LNCAP (cell line): Measurements from ENCODE around the gene ANKRD16.

Experiments
- TF ChIP-seq, protein P1 (sequence below): fragments of 450-650 bp; IDR thresholded peaks from 2 replicates; pipeline ENCODE4 v1.5.1; 2017; ENCODE audit warnings: mild to moderate bottlenecking

ANKRD16 gene

DNA sequence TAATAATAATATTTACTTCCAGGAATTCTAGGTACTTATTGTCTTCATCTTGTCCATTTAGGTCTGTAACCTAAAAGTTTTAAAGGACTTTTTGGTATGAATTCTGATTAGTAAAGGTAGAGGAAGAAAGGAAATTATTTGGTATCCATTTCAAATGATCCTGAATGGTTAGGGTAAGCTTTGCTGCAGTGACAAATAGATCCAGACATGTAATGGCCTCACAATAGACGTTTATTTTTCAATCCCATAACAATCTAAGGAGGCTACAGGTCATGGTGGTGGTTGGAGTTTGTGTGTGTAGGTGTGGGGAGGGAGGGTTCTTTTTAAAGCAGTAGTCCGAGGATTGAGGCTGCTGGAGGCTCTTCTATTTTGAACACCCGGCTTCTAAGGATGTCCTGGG, 5.7 kb upstream of the ANKRD16 start:
- TF ChIP-seq, protein P1, sequence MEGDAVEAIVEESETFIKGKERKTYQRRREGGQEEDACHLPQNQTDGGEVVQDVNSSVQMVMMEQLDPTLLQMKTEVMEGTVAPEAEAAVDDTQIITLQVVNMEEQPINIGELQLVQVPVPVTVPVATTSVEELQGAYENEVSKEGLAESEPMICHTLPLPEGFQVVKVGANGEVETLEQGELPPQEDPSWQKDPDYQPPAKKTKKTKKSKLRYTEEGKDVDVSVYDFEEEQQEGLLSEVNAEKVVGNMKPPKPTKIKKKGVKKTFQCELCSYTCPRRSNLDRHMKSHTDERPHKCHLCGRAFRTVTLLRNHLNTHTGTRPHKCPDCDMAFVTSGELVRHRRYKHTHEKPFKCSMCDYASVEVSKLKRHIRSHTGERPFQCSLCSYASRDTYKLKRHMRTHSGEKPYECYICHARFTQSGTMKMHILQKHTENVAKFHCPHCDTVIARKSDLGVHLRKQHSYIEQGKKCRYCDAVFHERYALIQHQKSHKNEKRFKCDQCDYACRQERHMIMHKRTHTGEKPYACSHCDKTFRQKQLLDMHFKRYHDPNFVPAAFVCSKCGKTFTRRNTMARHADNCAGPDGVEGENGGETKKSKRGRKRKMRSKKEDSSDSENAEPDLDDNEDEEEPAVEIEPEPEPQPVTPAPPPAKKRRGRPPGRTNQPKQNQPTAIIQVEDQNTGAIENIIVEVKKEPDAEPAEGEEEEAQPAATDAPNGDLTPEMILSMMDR: no peak

DNA sequence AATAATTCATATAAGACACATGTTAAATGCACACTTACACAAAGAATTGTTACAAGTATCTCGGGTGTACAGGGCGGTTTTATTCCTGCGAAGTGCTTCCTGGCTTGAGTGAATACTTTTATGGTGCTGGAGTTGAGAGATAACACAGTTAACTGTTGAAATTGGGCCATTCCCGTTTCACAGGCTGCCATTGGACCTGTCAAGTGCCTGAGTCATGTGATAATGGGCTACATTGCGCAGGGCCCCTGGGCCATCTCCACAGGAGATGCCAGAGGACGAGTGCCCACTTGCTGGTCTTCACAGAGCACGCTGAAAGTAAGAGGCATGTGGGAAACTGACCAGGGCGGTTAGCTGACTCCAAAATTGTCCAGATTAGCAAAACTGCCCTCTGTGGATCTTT, 5.2 kb upstream of the ANKRD16 start:
- TF ChIP-seq, protein P1: no peak

DNA sequence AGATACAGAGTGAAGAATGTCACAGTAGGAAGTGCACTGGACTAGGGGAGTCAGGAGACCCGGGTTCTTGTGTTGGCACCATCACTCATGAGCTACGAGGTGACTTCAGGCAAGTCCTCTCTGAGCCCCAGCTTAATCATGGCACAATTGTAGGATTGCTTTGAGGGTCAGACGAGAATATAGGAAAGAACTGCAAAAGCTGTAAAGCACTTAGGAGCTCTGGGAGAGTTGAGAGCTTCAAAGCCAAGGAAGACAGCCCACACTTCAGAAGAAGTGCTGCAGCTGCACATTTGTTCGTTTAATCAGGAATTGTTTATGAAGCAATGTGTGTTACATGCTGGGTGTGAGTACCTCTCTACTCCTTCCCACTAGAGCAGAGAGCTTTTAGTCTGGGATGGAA, 4.7 kb upstream of the ANKRD16 start:
- TF ChIP-seq, protein P1: no peak

DNA sequence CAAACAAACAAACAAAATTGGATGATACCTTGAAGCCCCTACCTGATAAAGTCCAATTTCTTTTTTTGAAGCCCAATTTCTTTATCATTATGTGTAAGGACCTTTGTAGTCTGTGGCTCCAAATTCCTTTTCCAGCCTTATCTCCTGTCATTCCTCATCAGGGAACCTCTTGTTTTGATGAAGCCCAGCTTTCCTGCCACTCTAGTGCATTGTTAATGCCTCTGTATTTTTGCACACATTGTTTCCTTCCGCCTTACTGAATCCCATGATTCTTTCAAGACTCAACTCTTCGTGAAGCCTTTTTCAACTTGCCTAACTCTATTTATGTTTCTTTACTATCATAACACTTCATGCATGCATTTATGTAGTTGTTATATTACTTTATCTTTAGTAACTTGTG, 3.6 kb upstream of the ANKRD16 start:
- TF ChIP-seq, protein P1: no peak

DNA sequence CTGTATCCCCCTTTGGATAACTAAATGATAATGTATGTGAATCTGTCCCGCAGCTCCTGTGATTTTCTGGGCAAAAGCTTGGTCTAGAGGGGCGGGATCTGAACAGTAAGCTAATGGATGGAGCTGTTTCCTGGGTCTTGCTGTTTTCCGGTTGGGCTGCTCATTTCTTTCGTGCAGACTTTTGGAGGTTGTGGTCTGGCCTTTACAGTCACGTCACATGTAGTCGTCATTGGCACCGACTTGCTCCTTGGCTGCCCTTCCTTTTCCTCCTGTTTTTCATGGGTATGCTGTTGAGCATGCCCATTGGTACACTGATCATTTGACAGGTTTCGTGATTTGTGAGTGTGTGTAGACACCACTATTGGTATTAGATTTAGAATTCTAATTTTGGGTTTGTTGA, 2.3 kb upstream of the ANKRD16 start:
- TF ChIP-seq, protein P1: no peak

DNA sequence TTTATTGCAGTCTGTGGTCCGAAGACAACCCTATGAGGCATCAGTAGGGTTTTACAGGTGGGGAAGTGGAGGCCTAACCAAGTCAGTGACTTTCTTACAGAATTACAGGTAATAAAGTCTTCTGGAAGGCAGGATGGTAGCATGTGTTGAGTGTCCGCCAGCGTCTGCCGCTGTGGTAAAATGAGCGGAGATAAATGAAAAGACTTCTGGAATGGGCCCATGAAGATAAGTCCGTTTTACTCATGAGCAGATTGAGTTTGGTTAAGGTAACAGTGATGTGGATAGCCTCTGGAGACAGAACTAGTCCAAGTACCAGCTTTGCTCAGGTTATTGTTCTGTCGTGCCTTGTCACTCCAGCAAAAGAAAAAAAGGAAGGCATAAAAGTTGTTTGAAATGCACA, 1.3 kb upstream of the ANKRD16 start:
- TF ChIP-seq, protein P1: no peak

DNA sequence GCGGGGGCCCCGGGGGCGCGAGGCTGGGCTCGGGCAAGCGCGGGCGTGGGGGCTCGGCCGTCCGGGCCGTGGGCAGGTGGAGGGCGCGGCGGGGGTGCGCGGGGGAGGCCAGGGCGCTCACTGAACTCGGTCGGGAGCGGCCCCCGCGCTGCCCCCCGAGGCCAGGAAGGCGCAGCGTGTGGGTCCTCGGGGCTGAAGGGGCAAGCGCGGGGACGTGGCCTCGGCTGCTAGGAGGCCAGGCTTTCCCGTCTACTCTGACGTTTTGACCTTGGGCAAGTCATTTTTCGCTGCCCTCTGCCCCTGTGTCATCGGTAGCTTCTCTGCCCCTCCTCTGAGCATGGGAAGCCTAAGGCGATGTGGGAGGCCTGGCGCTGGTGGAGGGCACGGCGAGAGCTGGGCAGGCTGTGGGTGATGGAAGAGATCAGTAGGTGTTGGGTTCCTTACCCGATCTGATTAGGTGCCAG, 791 bp upstream of the ANKRD16 start:
- TF ChIP-seq, protein P1: no peak

DNA sequence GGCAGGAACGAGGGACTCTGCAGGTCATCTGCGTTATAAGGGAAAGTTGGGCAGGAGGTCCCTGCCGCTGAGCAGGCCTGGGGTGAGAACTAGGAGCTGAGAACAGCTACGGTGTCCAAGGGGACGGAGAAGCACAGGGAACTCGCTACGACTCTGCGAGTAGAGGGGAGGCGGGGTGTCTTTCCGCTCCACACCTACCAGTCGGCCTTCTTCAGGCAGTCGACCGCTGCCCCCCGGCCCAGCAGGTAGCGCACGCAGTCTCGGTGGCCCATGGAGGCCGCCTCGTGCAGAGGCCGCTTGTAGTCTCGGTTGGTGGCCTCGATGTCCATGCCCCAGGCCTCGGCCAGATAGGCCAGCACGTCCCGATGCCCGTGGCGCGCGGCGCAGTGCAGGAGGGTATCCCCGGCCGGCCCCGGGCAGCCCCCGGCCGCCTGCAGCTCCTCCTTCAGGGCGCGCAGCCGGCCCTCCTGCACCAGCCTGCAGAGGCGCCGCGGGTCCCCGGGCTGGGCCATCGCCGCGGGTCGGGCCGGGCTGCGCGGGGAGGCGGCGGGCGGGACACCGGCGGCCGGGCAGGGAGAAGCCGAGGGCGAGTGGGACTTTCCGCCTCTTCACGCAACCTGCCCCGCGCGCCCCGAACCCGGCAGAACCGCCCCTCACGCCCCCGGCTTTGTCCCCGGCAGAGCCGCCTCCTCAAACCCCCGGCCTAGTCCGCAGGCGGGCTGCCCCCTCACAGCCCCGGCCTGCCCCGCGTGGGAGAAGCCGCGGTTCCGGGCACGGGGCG, 660 bp downstream of the ANKRD16 start:
- TF ChIP-seq, protein P1: 0 out of 2 replicates have a peak, but pooled peaks have one; percentile 8
